ENCODE measurements around the gene P2RY8. TPM values are rescaled to one million over a fixed set of nuclear protein-coding genes. Genes with fewer than 3 reads are reported as not detected.

Gene P2RY8
- total RNA-seq, 1 donor from 2014 or later = 0.52 TPM

GRCh38 chrX:1521459-1521956, 15.5 kb downstream of the P2RY8 start:
- no peak overlapping the region for H3K27ac ChIP-seq (ENCODE audit: low read depth, low read length)
- no peaks in the 10 kb centered on the region for H3K27me3 ChIP-seq (ENCODE audit: control insufficient read depth in 3 of 3, insufficient read depth in 3 of 3, low read length in 3 of 3)

GRCh38 chrX:1520350-1520749, 16.6 kb downstream of the P2RY8 start:
- Histone ChIP-seq H3K4me3 (ENCODE audit: low read length in 3 of 3) (no peak overlapping the region), H3K27me3 (ENCODE audit: control insufficient read depth in 3 of 3, insufficient read depth in 3 of 3, low read length in 3 of 3) (no peaks in the 10 kb centered on the region), H3K27ac (ENCODE audit: low read depth, low read length) (no peak overlapping the region), H3K9ac (ENCODE audit: low read depth in 1 of 3, low read length in 3 of 3) (no peak overlapping the region), H3K4me1 (ENCODE audit: control insufficient read depth in 3 of 3, insufficient read depth in 3 of 3, low read length in 3 of 3) (no peaks in the 10 kb centered on the region), H3K9me3 (ENCODE audit: control insufficient read depth in 3 of 3, low read length in 3 of 3) (peaks cover 0 to 3% (median 0%) of the 10 kb centered on the region in 3 donors), H3K36me3 (ENCODE audit: control insufficient read depth in 3 of 3, insufficient read depth in 3 of 3, low read length in 3 of 3) (no peaks in the 10 kb centered on the region)

More at GRCh38 chrX:1521459-1521956, 15.5 kb downstream of the P2RY8 start:
- no peak overlapping the region for H3K9ac ChIP-seq (ENCODE audit: low read depth in 1 of 3, low read length in 3 of 3)
- H3K36me3 ChIP-seq (ENCODE audit: control insufficient read depth in 3 of 3, insufficient read depth in 3 of 3, low read length in 3 of 3) = no peaks in the 10 kb centered on the region
- H3K4me3 ChIP-seq (ENCODE audit: low read length in 3 of 3) = no peak overlapping the region
- no peaks in the 10 kb centered on the region for H3K4me1 ChIP-seq (ENCODE audit: control insufficient read depth in 3 of 3, insufficient read depth in 3 of 3, low read length in 3 of 3)
- H3K9me3 ChIP-seq (ENCODE audit: control insufficient read depth in 3 of 3, low read length in 3 of 3) = peaks cover 0 to 3% (median 0%) of the 10 kb centered on the region in 3 donors

- Histone ChIP-seq H3K27ac (ENCODE audit: low read depth, low read length) (no peak overlapping the region), H3K27me3 (ENCODE audit: control insufficient read depth in 3 of 3, insufficient read depth in 3 of 3, low read length in 3 of 3) (no peaks in the 10 kb centered on the region), H3K9me3 (ENCODE audit: control insufficient read depth in 3 of 3, low read length in 3 of 3) (peaks cover 0 to 3% (median 0%) of the 10 kb centered on the region in 3 donors), H3K4me3 (ENCODE audit: low read length in 3 of 3) (no peak overlapping the region), H3K9ac (ENCODE audit: low read depth in 1 of 3, low read length in 3 of 3) (no peak overlapping the region), H3K36me3 (ENCODE audit: control insufficient read depth in 3 of 3, insufficient read depth in 3 of 3, low read length in 3 of 3) (no peaks in the 10 kb centered on the region), H3K4me1 (ENCODE audit: control insufficient read depth in 3 of 3, insufficient read depth in 3 of 3, low read length in 3 of 3) (no peaks in the 10 kb centered on the region)
Observed at GRCh38 chrX:1519022-1519497, 17.9 kb downstream of the P2RY8 start.

- peaks cover 0 to 5% (median 0%) of the 10 kb centered on the region in 3 donors for H3K9me3 ChIP-seq (ENCODE audit: control insufficient read depth in 3 of 3, low read length in 3 of 3)
- H3K9ac ChIP-seq (ENCODE audit: low read depth in 1 of 3, low read length in 3 of 3) = no peak overlapping the region
- no peaks in the 10 kb centered on the region for H3K36me3 ChIP-seq (ENCODE audit: control insufficient read depth in 3 of 3, insufficient read depth in 3 of 3, low read length in 3 of 3)
- H3K27me3 ChIP-seq (ENCODE audit: control insufficient read depth in 3 of 3, insufficient read depth in 3 of 3, low read length in 3 of 3) = no peaks in the 10 kb centered on the region
- H3K4me3 ChIP-seq (ENCODE audit: low read length in 3 of 3) = no peak overlapping the region
- H3K4me1 ChIP-seq (ENCODE audit: control insufficient read depth in 3 of 3, insufficient read depth in 3 of 3, low read length in 3 of 3) = no peaks in the 10 kb centered on the region
- no peak overlapping the region for H3K27ac ChIP-seq (ENCODE audit: low read depth, low read length)
Observed at GRCh38 chrX:1518512-1518911, 18.5 kb downstream of the P2RY8 start.

DNA sequence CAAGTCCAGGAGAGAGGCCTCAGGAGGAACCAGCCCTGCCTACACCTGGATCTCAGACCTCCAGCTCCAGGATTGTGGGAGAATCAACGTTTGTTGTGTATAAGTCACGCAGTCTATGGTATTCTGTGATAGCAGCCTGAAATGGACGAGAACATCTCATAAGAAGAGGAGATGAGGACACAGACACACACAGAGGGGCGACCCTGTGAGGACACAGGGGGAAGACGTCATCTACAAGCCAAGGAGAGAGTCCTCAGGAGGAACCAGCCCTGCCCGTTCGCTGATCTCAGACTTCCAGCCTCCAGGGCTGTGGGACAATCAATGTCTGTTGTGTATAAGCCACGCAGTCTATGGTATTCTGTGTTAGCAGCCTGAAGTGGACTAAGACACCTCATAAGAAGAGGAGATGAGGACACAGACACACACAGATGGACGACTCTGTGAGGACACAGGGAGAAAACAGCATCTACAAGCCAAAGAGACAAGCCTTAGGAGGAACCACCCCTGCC, 20.3 kb downstream of the P2RY8 start:
- Histone ChIP-seq H3K9me3 (ENCODE audit: control insufficient read depth in 3 of 3, low read length in 3 of 3) (peaks cover 0 to 5% (median 0%) of the 10 kb centered on the region in 3 donors), H3K36me3 (ENCODE audit: control insufficient read depth in 3 of 3, insufficient read depth in 3 of 3, low read length in 3 of 3) (no peaks in the 10 kb centered on the region), H3K9ac (ENCODE audit: low read depth in 1 of 3, low read length in 3 of 3) (no peak overlapping the region), H3K27me3 (ENCODE audit: control insufficient read depth in 3 of 3, insufficient read depth in 3 of 3, low read length in 3 of 3) (no peaks in the 10 kb centered on the region), H3K27ac (ENCODE audit: low read depth, low read length) (no peak overlapping the region), H3K4me1 (ENCODE audit: control insufficient read depth in 3 of 3, insufficient read depth in 3 of 3, low read length in 3 of 3) (no peaks in the 10 kb centered on the region), H3K4me3 (ENCODE audit: low read length in 3 of 3) (no peak overlapping the region)

DNA sequence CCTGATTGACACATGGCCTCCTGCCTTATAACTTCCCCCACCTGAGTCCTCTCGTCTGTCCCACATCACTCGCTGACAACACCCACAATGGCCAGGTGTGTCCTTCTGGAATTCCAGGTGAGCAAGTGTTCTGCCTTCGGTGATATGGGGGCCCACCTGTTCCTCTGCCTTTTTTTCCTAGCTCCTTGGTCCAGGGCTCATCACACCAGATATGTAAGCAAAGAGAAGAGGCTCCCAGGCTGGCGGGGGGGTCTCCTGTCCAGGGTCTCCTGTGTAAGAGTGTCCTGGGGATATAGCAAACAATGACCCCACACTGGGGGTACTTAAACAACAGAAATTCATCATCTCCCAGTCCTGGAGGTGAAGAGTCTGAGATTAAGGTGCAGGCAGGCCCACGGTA, 25.2 kb downstream of the P2RY8 start:
- Histone ChIP-seq H3K4me1 (ENCODE audit: control insufficient read depth in 3 of 3, insufficient read depth in 3 of 3, low read length in 3 of 3) (no peaks in the 10 kb centered on the region), H3K9ac (ENCODE audit: low read depth in 1 of 3, low read length in 3 of 3) (no peak overlapping the region), H3K27ac (ENCODE audit: low read depth, low read length) (no peak overlapping the region), H3K4me3 (ENCODE audit: low read length in 3 of 3) (no peak overlapping the region), H3K9me3 (ENCODE audit: control insufficient read depth in 3 of 3, low read length in 3 of 3) (peaks cover 0 to 2% (median 0%) of the 10 kb centered on the region in 3 donors), H3K36me3 (ENCODE audit: control insufficient read depth in 3 of 3, insufficient read depth in 3 of 3, low read length in 3 of 3) (no peaks in the 10 kb centered on the region), H3K27me3 (ENCODE audit: control insufficient read depth in 3 of 3, insufficient read depth in 3 of 3, low read length in 3 of 3) (no peaks in the 10 kb centered on the region)

DNA sequence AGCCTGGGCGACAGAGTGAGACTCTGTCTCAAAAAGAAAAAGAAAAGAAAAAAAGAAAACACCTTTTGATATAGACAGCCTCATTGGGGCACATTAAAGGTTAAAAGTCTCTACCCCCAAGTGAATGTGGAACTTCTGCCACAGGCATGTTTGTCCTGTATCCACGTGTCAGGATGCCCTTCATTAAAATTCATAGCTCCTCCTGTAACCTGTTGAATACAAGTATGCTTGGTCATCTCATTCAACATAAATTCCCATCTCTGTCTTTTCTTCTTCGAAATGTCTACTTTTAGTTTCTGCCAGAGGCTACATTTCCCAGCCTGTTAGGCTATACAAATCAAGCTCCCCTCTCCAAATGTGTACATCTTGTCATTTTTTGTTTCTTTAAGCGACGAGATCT, 25.8 kb downstream of the P2RY8 start:
- no peaks in the 10 kb centered on the region for H3K36me3 ChIP-seq (ENCODE audit: control insufficient read depth in 3 of 3, insufficient read depth in 3 of 3, low read length in 3 of 3)
- no peak overlapping the region for H3K9ac ChIP-seq (ENCODE audit: low read depth in 1 of 3, low read length in 3 of 3)
- no peak overlapping the region for H3K4me3 ChIP-seq (ENCODE audit: low read length in 3 of 3)

GRCh38 chrX:1507511-1508463, 29.2 kb downstream of the P2RY8 start:
- no peaks in the 10 kb centered on the region for H3K9me3 ChIP-seq (ENCODE audit: control insufficient read depth in 3 of 3, low read length in 3 of 3)
- H3K36me3 ChIP-seq (ENCODE audit: control insufficient read depth in 3 of 3, insufficient read depth in 3 of 3, low read length in 3 of 3) = no peaks in the 10 kb centered on the region
- H3K4me3 ChIP-seq (ENCODE audit: low read length in 3 of 3) = no peak overlapping the region
- H3K27me3 ChIP-seq (ENCODE audit: control insufficient read depth in 3 of 3, insufficient read depth in 3 of 3, low read length in 3 of 3) = no peaks in the 10 kb centered on the region
- no peak overlapping the region for H3K27ac ChIP-seq (ENCODE audit: low read depth, low read length)
- no peaks in the 10 kb centered on the region for H3K4me1 ChIP-seq (ENCODE audit: control insufficient read depth in 3 of 3, insufficient read depth in 3 of 3, low read length in 3 of 3)
- H3K9ac ChIP-seq (ENCODE audit: low read depth in 1 of 3, low read length in 3 of 3) = no peak overlapping the region

More for the DNA sequence above, 25.8 kb downstream of the P2RY8 start:
- H3K27me3 ChIP-seq (ENCODE audit: control insufficient read depth in 3 of 3, insufficient read depth in 3 of 3, low read length in 3 of 3) = no peaks in the 10 kb centered on the region
- no peak overlapping the region for H3K27ac ChIP-seq (ENCODE audit: low read depth, low read length)
- H3K9me3 ChIP-seq (ENCODE audit: control insufficient read depth in 3 of 3, low read length in 3 of 3) = peaks cover 0 to 2% (median 0%) of the 10 kb centered on the region in 3 donors
- no peaks in the 10 kb centered on the region for H3K4me1 ChIP-seq (ENCODE audit: control insufficient read depth in 3 of 3, insufficient read depth in 3 of 3, low read length in 3 of 3)

- no peak overlapping the region for H3K4me3 ChIP-seq (ENCODE audit: low read length in 3 of 3)
- no peaks in the 10 kb centered on the region for H3K4me1 ChIP-seq (ENCODE audit: control insufficient read depth in 3 of 3, insufficient read depth in 3 of 3, low read length in 3 of 3)
- no peaks in the 10 kb centered on the region for H3K9me3 ChIP-seq (ENCODE audit: control insufficient read depth in 3 of 3, low read length in 3 of 3)
- H3K36me3 ChIP-seq (ENCODE audit: control insufficient read depth in 3 of 3, insufficient read depth in 3 of 3, low read length in 3 of 3) = no peaks in the 10 kb centered on the region
- H3K27me3 ChIP-seq (ENCODE audit: control insufficient read depth in 3 of 3, insufficient read depth in 3 of 3, low read length in 3 of 3) = no peaks in the 10 kb centered on the region
- no peak overlapping the region for H3K27ac ChIP-seq (ENCODE audit: low read depth, low read length)
- H3K9ac ChIP-seq (ENCODE audit: low read depth in 1 of 3, low read length in 3 of 3) = no peak overlapping the region
Observed at GRCh38 chrX:1506916-1507315, 30.1 kb downstream of the P2RY8 start.

GRCh38 chrX:1502853-1503252, 34.1 kb downstream of the P2RY8 start:
- no peaks in the 10 kb centered on the region for H3K4me1 ChIP-seq (ENCODE audit: control insufficient read depth in 3 of 3, insufficient read depth in 3 of 3, low read length in 3 of 3)
- no peak overlapping the region for H3K27ac ChIP-seq (ENCODE audit: low read depth, low read length)

More at GRCh38 chrX:1502853-1503252, 34.1 kb downstream of the P2RY8 start:
- H3K4me3 ChIP-seq (ENCODE audit: low read length in 3 of 3) = no peak overlapping the region
- no peaks in the 10 kb centered on the region for H3K27me3 ChIP-seq (ENCODE audit: control insufficient read depth in 3 of 3, insufficient read depth in 3 of 3, low read length in 3 of 3)
- no peaks in the 10 kb centered on the region for H3K9me3 ChIP-seq (ENCODE audit: control insufficient read depth in 3 of 3, low read length in 3 of 3)
- no peaks in the 10 kb centered on the region for H3K36me3 ChIP-seq (ENCODE audit: control insufficient read depth in 3 of 3, insufficient read depth in 3 of 3, low read length in 3 of 3)
- no peak overlapping the region for H3K9ac ChIP-seq (ENCODE audit: low read depth in 1 of 3, low read length in 3 of 3)

All from skeletal muscle tissue (tissue), 4 donors.